Activated naive CD8-positive, alpha-beta T cell treated with anti-CD3 and anti-CD28 coated beads for 36 hours (primary cell): Measurements from ENCODE around the gene THYN1. TPM values are rescaled to one million over a fixed set of nuclear protein-coding genes. Genes with fewer than 3 reads are reported as not detected.
"Not testable (repeated sequence)": the region's sequence is repeated elsewhere in the genome, so short reads cannot be mapped to it uniquely, and the experiment has no call there.

Source experiments
- DNase-seq: peaks from one replicate; pipeline ENCODE4 v3.0.0; 2021
- H3K27ac Mint-ChIP-seq: one replicate; pipeline ENCODE4 v1.8.0; 2022; ENCODE audit warnings: mild to moderate bottlenecking, moderate library complexity, mixed read lengths
- H3K27me3 Mint-ChIP-seq: one replicate; pipeline ENCODE4 v1.8.0; 2022; ENCODE audit warnings: mild to moderate bottlenecking, mixed read lengths
- H3K36me3 Mint-ChIP-seq: one replicate; pipeline ENCODE4 v1.8.0; 2021; ENCODE audit warnings: mild to moderate bottlenecking, mixed read lengths
- H3K4me1 Mint-ChIP-seq: one replicate; pipeline ENCODE4 v1.8.0; 2021; ENCODE audit warnings: mixed read lengths
- H3K4me3 Mint-ChIP-seq: one replicate; pipeline ENCODE4 v1.8.0; 2022; ENCODE audit warnings: mild to moderate bottlenecking, moderate library complexity, mixed read lengths
- H3K9me3 Mint-ChIP-seq: one replicate; pipeline ENCODE4 v1.8.0; 2022; ENCODE audit warnings: mixed read lengths
- total RNA-seq, 2 experiments: library from RNA; stranded (reverse); gene quantifications; one replicate each; pipeline ENCODE4 v1.2.3, GENCODE V29; 2021

THYN1 gene
- 10 to 100 TPM; 79.5 to 79.8 TPM for total RNA-seq

- Mint-ChIP-seq H3K9me3 (no peaks in the 10 kb centered on the region), H3K4me1 (peaks cover 37% of the 10 kb centered on the region), H3K27ac (peak within 1 kb of the TSS; percentile 86), H3K36me3 (peaks cover 13% of the 10 kb centered on the region), H3K4me3 (peak within 1 kb of the TSS; percentile 85), H3K27me3 (no peaks in the 10 kb centered on the region)
- peak; percentile 97 for DNase-seq
Observed at GRCh38 chr11:134253188-134253993, at the start of gene THYN1, which contains the start of gene ACAD8. THYN1 (minus strand) TSS chr11:134253352; CDS start chr11:134252882, 470 bp downstream. ACAD8 (plus strand) TSS chr11:134253568; CDS start chr11:134253601, 33 bp downstream.

- Mint-ChIP-seq H3K27ac (no peak overlapping the region), H3K4me1 (no peaks in the 10 kb centered on the region), H3K4me3 (no peak overlapping the region), H3K9me3 (no peaks in the 10 kb centered on the region), H3K27me3 (no peaks in the 10 kb centered on the region), H3K36me3 (peaks cover 10% of the 10 kb centered on the region)
- DNase-seq, result no peak
Observed at GRCh38 chr11:134294664-134295063, 41.5 kb upstream of the THYN1 start.

DNA sequence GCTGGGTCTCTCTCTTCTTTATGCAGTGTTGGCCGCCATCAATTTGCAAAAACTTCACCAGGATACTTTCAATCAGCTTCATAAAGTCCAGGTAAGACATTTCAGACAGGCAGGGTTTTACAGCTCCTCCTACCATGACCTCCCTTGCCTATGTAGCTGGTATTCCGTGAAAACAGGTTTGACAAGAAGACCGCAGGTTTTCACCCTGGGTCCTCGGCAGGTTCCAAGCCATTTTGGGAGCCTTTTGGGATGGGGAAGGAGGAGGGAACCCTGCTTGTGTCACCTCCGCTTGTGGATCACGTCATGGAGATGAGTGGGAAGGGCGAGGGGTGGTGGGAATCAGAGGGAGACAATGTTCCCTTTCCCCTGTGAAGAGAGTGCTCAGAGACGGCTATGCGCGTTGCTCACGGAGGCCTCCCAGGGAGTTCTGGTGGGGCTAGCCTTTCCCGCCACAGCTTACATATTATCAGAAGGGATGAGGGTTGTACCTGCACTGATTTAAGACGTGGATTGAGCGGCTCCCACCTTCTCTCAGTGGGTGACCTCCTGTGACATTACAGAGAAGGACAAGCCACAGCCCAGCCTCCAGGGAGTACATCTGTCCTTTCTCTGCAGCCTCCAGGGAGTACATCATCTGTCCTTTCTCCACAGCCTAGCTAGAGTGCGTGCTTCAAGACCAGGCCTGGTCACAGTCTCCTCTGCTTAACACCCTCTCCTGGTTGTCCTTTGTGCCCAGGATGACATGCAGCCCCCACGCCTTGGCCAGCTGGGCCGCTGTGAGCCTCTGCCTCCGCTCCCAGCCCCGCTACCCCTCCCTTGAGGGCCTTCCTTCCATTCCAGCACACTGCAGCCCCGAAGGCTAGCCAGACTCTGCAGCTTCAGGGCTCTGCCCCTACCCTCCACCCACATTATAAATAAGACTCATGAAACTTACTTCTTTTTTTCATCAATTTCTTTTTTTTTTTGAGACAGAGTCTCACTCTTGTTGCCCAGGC lies 40.3 kb upstream of the THYN1 start:
- no peaks in the 10 kb centered on the region for H3K27me3 Mint-ChIP-seq
- H3K36me3 Mint-ChIP-seq, result peaks cover 4% of the 10 kb centered on the region
- H3K4me1 Mint-ChIP-seq, result no peaks in the 10 kb centered on the region
- H3K9me3 Mint-ChIP-seq, result no peaks in the 10 kb centered on the region
- no peak overlapping the region for H3K27ac Mint-ChIP-seq
- no peak for DNase-seq
- no peak overlapping the region for H3K4me3 Mint-ChIP-seq

DNA sequence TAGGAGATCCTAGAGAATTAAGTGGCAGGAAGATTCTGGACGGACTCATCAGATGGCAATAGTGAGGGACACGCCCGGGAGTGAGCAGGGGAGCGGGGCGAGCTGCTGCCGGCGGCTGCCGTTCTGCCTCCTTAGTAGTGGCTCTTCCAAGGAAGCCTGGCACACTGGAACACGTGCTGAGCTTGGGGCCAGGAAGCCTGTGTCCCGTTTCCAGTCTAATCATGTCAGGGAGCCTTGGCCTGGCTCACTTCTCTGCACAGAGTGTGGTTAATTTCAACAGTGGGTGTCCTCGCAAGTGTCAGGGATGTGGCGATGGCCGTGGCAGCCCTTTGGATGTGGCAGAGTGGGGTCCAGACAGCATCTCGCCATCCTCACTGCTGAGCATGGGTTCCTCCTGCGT lies 39.5 kb upstream of the THYN1 start:
- H3K27me3 Mint-ChIP-seq, result no peaks in the 10 kb centered on the region
- H3K4me3 Mint-ChIP-seq, result no peak overlapping the region
- no peaks in the 10 kb centered on the region for H3K9me3 Mint-ChIP-seq
- H3K4me1 Mint-ChIP-seq, result no peaks in the 10 kb centered on the region
- peaks cover 4% of the 10 kb centered on the region for H3K36me3 Mint-ChIP-seq
- no peak overlapping the region for H3K27ac Mint-ChIP-seq
- no peak for DNase-seq

DNA sequence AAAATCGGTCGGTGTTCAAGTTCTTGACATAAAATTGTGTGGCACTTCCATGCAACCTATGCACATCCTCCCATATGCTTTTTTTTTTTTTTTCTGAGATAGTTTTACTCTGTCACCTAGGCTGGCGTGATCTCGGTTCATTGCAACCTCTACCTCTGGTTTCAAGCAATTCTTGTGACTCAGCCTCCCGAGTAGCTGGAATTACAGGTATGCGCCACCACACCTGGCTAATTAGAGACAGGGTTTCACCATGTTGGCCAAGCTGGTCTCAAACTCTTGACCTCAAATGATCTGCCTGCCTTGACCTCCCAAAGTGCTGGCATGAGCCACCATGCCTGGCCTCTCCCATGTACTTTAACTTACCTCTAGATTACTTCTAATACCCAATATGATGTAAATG lies 38.0 kb upstream of the THYN1 start:
- H3K4me1 Mint-ChIP-seq, result no peaks in the 10 kb centered on the region
- H3K27ac Mint-ChIP-seq, result no peak overlapping the region

DNA sequence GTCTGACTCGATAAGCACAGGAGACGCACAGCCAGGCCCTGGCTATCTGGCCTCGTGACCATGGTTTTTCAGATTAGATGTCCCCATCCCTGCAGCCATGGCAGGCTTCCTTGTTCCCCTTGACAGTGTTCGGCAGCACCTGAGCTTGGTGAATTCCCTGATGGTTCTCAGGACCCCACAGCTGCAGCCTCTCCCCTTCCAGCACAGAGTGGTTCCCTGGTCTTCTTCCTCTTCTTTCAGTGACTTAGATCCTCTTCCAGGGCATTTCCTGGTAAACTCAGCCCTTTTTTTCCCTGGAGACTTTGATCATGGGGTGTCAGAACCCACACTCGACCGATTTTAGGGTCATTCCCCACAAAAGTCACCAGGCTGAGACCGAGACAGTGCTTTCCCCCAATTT lies 37.5 kb upstream of the THYN1 start:
- no peaks in the 10 kb centered on the region for H3K27me3 Mint-ChIP-seq
- peaks cover under 1% of the 10 kb centered on the region for H3K36me3 Mint-ChIP-seq
- no peaks in the 10 kb centered on the region for H3K9me3 Mint-ChIP-seq
- H3K27ac Mint-ChIP-seq, result no peak overlapping the region
- DNase-seq, result no peak
- no peak overlapping the region for H3K4me3 Mint-ChIP-seq
- H3K4me1 Mint-ChIP-seq, result no peaks in the 10 kb centered on the region

More for the DNA sequence above, 38.0 kb upstream of the THYN1 start:
- Mint-ChIP-seq H3K9me3 (no peaks in the 10 kb centered on the region), H3K36me3 (peaks cover 4% of the 10 kb centered on the region), H3K27me3 (no peaks in the 10 kb centered on the region), H3K4me3 (no peak overlapping the region)
- DNase-seq, result no peak

GRCh38 chr11:134289789-134290188 lies 36.6 kb upstream of the THYN1 start:
- Mint-ChIP-seq H3K36me3 (peaks cover 4% of the 10 kb centered on the region), H3K4me1 (no peaks in the 10 kb centered on the region), H3K9me3 (no peaks in the 10 kb centered on the region), H3K4me3 (no peak overlapping the region), H3K27me3 (no peaks in the 10 kb centered on the region), H3K27ac (no peak overlapping the region)
- DNase-seq, result no peak

DNA sequence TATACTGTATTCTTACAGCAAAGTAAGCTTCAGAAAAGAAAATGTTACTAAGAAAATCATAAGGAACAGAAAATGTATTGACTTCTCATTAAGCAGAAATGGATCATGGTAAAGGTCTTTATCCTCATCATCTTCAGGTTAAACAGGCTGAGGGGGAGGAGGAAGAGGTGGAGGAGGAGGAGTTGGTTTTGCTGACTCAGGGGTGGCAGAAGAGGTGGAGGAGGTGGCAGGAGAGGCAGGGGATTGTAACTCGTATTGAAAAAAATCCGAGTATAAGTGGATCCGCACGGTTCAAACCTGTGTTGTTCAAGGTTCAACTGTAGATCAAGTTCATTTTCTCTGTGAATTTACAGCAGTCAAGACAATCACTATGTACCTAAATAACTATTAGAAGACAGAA lies 36.0 kb upstream of the THYN1 start:
- Mint-ChIP-seq H3K36me3 (peaks cover 7% of the 10 kb centered on the region), H3K27ac (no peak overlapping the region), H3K4me1 (no peaks in the 10 kb centered on the region), H3K4me3 (no peak overlapping the region), H3K9me3 (no peaks in the 10 kb centered on the region), H3K27me3 (no peaks in the 10 kb centered on the region)
- no peak for DNase-seq

GRCh38 chr11:134288486-134288885 lies 35.3 kb upstream of the THYN1 start:
- H3K27me3 Mint-ChIP-seq, result no peaks in the 10 kb centered on the region
- no peak overlapping the region for H3K27ac Mint-ChIP-seq
- no peaks in the 10 kb centered on the region for H3K9me3 Mint-ChIP-seq
- peaks cover 13% of the 10 kb centered on the region for H3K36me3 Mint-ChIP-seq
- H3K4me1 Mint-ChIP-seq, result no peaks in the 10 kb centered on the region
- DNase-seq, result no peak
- no peak overlapping the region for H3K4me3 Mint-ChIP-seq

DNA sequence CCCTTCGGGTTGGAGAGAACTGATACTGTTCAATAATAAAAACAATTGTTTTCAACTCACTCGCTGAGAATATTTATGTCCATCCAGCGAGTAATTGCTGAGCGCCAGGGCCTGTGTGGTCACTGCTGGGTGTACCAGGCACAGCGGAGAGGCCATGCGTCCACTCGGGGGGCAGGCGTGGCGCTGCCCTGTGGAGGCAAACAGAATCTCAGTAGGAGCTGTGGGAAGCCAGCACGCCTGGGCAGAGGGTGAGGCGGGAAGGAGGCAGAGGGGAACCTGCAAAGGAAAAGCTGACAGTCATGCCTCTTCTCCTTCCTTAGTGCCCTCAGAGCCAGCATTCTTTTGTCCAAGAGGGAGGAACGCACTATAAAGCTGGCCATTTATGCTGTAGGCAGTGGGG lies 34.4 kb upstream of the THYN1 start:
- Mint-ChIP-seq H3K27ac (no peak overlapping the region), H3K27me3 (no peaks in the 10 kb centered on the region), H3K9me3 (no peaks in the 10 kb centered on the region), H3K4me1 (no peaks in the 10 kb centered on the region), H3K4me3 (no peak overlapping the region), H3K36me3 (peaks cover 13% of the 10 kb centered on the region)
- DNase-seq, result no peak

DNA sequence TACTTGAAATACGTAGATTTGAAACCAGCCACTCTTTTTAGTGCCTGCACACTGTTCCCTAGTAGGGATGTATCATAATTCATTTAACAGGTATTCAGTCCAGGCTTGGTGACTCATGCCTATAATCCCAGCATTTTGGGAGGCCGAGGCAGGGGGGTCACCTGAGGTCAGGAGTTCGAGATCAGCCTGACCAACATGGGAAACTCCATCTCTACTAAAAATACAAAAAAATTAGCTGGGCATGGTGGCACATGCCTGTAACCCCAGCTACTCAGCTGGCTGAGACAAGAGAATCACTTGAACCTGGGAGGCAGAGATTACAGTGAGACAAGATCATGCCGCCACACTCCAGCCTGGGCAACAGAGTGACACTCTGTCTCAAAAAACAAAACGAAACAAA lies 31.2 kb upstream of the THYN1 start:
- H3K4me3 Mint-ChIP-seq, H3K27me3 Mint-ChIP-seq, H3K4me1 Mint-ChIP-seq, H3K27ac Mint-ChIP-seq, DNase-seq, H3K9me3 Mint-ChIP-seq: not testable (repeated sequence)
- H3K36me3 Mint-ChIP-seq, result peaks cover 18% of the 10 kb centered on the region

DNA sequence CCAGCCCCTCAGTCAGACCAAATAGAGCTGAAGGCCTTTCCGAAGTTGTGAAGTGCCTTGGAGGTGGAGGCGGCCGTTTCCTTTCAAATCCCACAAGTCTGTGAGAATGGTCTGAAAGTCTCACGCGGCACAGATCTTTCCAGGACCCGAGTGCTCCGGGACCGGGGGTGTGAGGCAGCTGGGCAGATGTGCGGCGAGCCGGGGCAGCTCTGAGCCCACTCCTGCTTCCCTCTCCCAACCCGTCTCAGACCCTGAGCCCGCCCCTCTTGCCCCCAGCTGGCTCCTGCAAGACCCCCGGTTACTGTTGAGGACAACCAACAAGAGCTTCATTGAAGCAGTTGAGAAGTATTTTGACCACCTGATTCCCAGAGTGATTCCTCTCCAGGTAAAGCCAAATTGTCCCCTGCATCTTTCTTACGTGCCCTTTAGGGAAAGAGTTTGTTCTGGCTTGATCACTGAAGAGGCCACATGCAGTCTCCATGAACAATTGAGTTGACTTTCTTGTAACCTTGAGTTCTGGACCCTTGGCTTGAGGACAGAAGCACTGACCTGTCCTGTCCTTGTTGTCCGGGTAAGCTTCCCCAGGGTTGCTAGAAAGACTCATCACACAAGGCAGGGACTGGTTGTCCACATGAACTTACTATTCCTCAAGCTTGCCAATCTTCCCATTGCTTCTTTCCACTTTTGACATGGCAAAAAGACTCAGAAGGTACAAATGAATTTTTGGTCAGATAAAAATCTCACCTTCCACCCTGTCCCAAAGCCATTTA lies 30.5 kb upstream of the THYN1 start:
- H3K4me1 Mint-ChIP-seq, result peaks cover 1% of the 10 kb centered on the region
- no peak overlapping the region for H3K27ac Mint-ChIP-seq
- H3K9me3 Mint-ChIP-seq, result no peaks in the 10 kb centered on the region
- no peak for DNase-seq
- H3K27me3 Mint-ChIP-seq, result peaks cover 3% of the 10 kb centered on the region
- H3K36me3 Mint-ChIP-seq, result peaks cover 22% of the 10 kb centered on the region
- H3K4me3 Mint-ChIP-seq, result no peak overlapping the region

DNA sequence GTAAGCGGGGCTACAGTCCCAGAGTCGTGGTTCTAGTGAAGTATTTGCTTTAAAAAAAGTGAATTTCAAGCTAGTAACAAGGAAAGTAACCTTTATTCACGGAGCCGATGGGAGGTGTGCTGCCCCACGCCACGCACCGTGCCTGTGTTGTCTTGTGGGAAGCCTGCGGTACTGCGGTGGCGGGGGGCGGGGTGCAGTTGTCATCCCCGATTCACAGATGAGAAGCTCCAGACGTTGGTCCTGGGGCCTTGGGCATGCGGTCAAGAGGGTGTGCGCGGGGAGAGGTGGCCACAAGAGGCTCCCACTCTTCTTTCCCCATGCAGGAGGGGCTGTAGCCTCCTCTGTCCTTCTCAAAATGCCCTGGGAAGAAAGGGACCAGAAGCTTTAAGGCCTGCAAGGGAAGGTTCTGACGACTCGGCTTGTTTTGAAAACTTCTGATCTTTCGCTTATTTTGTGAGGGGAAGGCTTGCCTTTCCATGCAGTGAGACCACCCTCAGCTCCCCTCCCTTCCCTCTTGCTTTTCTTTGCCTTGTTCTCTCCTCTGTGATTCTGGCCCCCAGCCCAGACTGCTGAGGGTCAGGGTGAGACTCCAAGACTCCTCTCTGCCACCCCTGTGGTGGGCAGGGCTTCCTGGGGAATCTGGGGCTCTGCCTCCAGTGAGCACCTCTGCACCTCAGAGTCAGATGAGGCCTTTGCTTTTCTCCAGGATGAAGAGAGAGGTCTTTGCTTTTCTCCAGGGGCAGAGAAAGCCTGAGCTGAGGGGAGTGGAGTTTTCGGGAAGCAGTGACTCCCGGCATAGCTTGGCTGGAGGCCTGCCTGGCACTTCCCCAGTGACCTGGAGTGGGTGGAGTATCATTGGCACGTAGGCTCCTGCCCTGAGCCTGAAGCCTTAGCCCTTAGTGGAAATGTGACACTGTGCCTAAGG lies 29.2 kb upstream of the THYN1 start:
- H3K36me3 Mint-ChIP-seq, result peaks cover 31% of the 10 kb centered on the region
- no peaks in the 10 kb centered on the region for H3K9me3 Mint-ChIP-seq
- H3K27ac Mint-ChIP-seq, result no peak overlapping the region
- H3K4me1 Mint-ChIP-seq, result peaks cover 5% of the 10 kb centered on the region
- H3K4me3 Mint-ChIP-seq, result no peak overlapping the region
- DNase-seq, result no peak
- peaks cover 5% of the 10 kb centered on the region for H3K27me3 Mint-ChIP-seq

- H3K4me3 Mint-ChIP-seq, H3K9me3 Mint-ChIP-seq: not testable (repeated sequence)
Observed at GRCh38 chr11:134281635-134282034, 28.5 kb upstream of the THYN1 start.

More at GRCh38 chr11:134281635-134282034, 28.5 kb upstream of the THYN1 start:
- H3K4me1 Mint-ChIP-seq, DNase-seq, H3K27me3 Mint-ChIP-seq, H3K27ac Mint-ChIP-seq: not testable (repeated sequence)
- peaks cover 35% of the 10 kb centered on the region for H3K36me3 Mint-ChIP-seq
